ENCODE measurements around the gene BNC2. TPM values are rescaled to one million over a fixed set of nuclear protein-coding genes. Genes with fewer than 3 reads are reported as not detected.

The BNC2 gene
- total and polyA plus RNA-seq, 2 of the 4 experiments (the other 2 are of a cell fraction): 15.5 to 45.2 TPM

DNA sequence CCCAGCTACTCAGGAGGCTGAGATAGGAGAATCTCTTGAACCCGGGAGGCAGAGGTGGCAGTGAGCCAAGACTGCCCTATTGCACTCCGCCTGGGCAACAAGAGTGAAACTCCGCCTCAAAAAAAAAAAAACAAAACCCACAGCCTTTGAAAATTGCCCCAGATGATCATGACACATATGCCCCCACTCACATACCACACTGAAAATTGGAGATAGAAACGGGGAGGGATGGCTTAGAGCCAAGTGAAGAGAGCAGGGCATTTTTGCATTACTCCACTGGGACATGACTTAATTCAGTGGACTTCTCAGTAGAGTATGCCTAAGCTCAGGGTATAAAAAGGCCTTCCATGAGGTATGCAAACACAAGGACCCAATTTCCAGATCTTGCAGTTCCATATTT lies 309.3 kb downstream of the BNC2 start:
- H2AK5ac ChIP-seq (ENCODE audit: low read depth, low read length): no peak overlapping the region
- no CpG with 5 or more reads among the region's 4 CpGs for WGBS, 2 experiments (ENCODE audit: extremely low coverage in 2 of 2, insufficient read length in 1 of 2)
- no peak overlapping the region for H2BK5ac ChIP-seq (ENCODE audit: low read depth, low read length, poor library complexity, severe bottlenecking)
- no peak overlapping the region for H2BK15ac ChIP-seq (ENCODE audit: low read depth, low read length)
- no peak overlapping the region for H2AFZ ChIP-seq (replicated peaks; ENCODE audit: low read length, poor library complexity)
- ATAC-seq (ENCODE audit: low read depth): no peak
- CTCF ChIA-PET: no interaction called here
- BruUV-seq (replicated peaks): no TSS peak
- TF ChIP-seq BHLHE40 (IDR thresholded peaks at IDR 0.05; ENCODE audit: low read depth, low read length) (no peak), RFX5 (IDR thresholded peaks at IDR 0.05; ENCODE audit: low read depth, low read length) (no peak), NFE2L2 (IDR thresholded peaks at IDR 0.05; ENCODE audit: low read depth, low read length) (no peak), MAFK (IDR thresholded peaks at IDR 0.05; ENCODE audit: low read depth, low read length) (no peak), RAD21 (IDR thresholded peaks at IDR 0.05; ENCODE audit: low read length) (no peak)
- H2AK9ac ChIP-seq (replicated peaks; ENCODE audit: low read depth, low read length, poor library complexity): no peak overlapping the region
- no peaks in the 10 kb centered on the region; the same call in 1 of the 2 replicates for H4K20me1 ChIP-seq (ENCODE audit: insufficient read depth, low read length)
- DNase-seq: no peak
- H4K5ac ChIP-seq (ENCODE audit: low read depth, low read length): no peak overlapping the region
- no peaks in the 10 kb centered on the region for H3K9me3 ChIP-seq (ENCODE audit: control insufficient read depth, insufficient read depth, low read length)
- no peak overlapping the region for H3K4ac ChIP-seq (ENCODE audit: low read depth, low read length)
- H3K23ac ChIP-seq (ENCODE audit: low read depth, low read length): no peak overlapping the region
- dilution Hi-C loops (cut with HindIII; ENCODE audit: low sequenced_read_pairs, unreplicated experiment): no loop called here
- in situ Hi-C loops (cut with MboI; ENCODE audit: low sequenced_read_pairs): no loop called here
- H4K8ac ChIP-seq (ENCODE audit: low read depth in 2 of 2, low read length in 2 of 2): no peak overlapping the region
- H3K4me2 ChIP-seq (ENCODE audit: low read depth, low read length): no peak overlapping the region
- peaks cover 3% of the 10 kb centered on the region for H3K9me1 ChIP-seq (ENCODE audit: insufficient read depth, low read length)
- intact Hi-C loops (cut with micrococcal nuclease): no loop called here
- H3K27ac ChIP-seq (ENCODE audit: insufficient read depth, low read length): no peak overlapping the region
- no peak overlapping the region for H2BK120ac ChIP-seq (ENCODE audit: low read depth, low read length)
- POLR2A ChIA-PET (ENCODE audit: unreplicated experiment): no interaction called here
- no peak overlapping the region for H3K9ac ChIP-seq (ENCODE audit: low read depth, low read length)
- peaks cover 15 to 52% of the 10 kb centered on the region in 2 experiments for H3K79me1 ChIP-seq (ENCODE audit: low read depth in 1 of 2, low read length in 2 of 2)
- no peak overlapping the region for H4K91ac ChIP-seq (ENCODE audit: insufficient read depth, low read depth, low read length)
- no peak overlapping the region for H3K4me3 ChIP-seq (ENCODE audit: insufficient read depth, low read depth, low read length)
- no peak overlapping the region for H3K18ac ChIP-seq (ENCODE audit: low read depth, low read length)
- no peak overlapping the region for H3K14ac ChIP-seq (replicated peaks; ENCODE audit: low read depth, low read length)
- H2BK20ac ChIP-seq (ENCODE audit: low read depth, low read length): no peak overlapping the region
- no peaks in the 10 kb centered on the region for H3K36me3 ChIP-seq (ENCODE audit: control insufficient read depth, insufficient read depth, low read length)
- peaks cover 9% of the 10 kb centered on the region for H3K4me1 ChIP-seq (ENCODE audit: control insufficient read depth, insufficient read depth, low read length)
- no peak overlapping the region for H3K56ac ChIP-seq (ENCODE audit: extremely low read depth, insufficient read depth, low read length)
- H3K27me3 ChIP-seq (ENCODE audit: control insufficient read depth, insufficient read depth, low read length): no peaks in the 10 kb centered on the region
